ENCODE results near the gene UBTD1.

UBTD1 gene

DNA sequence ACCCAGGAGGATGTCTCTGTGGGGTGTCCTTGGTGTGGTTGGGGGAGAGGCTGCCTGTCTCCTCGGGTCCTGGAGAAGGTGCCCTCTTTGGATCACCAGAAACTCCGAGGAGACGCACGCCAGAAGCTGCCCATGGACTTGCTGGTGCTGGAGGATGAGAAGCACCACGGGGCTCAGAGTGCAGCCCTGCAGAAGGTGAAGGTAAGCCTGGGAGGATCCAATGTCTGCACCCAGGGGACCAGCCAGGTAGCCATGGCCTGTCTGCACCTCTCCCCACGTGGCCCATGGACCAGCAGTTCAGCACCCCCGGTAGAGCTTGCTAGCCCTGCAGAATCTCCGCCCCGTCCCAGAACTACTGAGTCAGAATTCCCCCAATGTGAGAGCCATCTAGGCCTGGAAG, 79.0 kb downstream of the UBTD1 start:
- H3K4me3 ChIP-seq (ENCODE audit: low read depth, low read length) = no peak overlapping the region
- TF ChIP-seq CTCF (IDR thresholded peaks at IDR 0.05; ENCODE audit: low read depth, low read length) (no peak), POLR2A (IDR thresholded peaks at IDR 0.05; ENCODE audit: extremely low read depth, insufficient read length) (no peak), MYC (IDR thresholded peaks at IDR 0.05; ENCODE audit: low read depth, low read length) (no peak), MAX (IDR thresholded peaks at IDR 0.05; ENCODE audit: low read depth, low read length) (no peak)

DNA sequence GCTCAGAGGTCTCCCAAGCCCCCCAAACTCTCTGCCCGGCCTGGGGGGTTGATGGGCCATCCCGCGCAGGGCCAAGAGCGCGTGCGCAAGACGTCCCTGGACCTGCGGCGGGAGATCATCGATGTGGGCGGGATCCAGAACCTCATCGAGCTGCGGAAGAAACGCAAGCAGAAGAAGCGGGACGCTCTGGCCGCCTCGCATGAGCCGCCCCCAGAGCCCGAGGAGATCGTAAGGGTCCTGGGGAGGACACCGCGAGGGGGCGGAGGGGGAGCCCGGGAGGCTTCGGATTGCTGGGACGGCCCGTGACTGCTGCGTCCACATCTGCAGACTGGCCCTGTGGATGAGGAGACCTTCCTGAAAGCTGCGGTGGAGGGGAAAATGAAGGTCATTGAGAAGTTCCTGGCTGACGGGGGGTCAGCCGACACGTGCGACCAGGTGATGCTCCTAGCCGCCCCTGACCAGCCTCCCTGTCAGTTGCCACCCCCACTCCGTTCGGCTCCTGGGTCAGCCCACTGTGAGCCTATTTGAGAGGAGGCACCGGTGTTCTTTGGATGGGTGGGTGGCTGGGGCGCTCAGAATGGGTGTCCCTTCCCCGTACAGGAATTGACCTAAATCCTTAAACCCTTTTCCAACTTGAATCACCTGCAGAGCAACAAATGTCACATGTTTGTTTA, 79.6 kb downstream of the UBTD1 start:
- no peak overlapping the region for H3K4me3 ChIP-seq (ENCODE audit: low read depth, low read length)
- no peak for DNase-seq (ENCODE audit: low read depth)
- TF ChIP-seq MAX (IDR thresholded peaks at IDR 0.05; ENCODE audit: low read depth, low read length) (no peak), MYC (IDR thresholded peaks at IDR 0.05; ENCODE audit: low read depth, low read length) (no peak), POLR2A (IDR thresholded peaks at IDR 0.05; ENCODE audit: extremely low read depth, insufficient read length) (no peak), CTCF (IDR thresholded peaks at IDR 0.05; ENCODE audit: low read depth, low read length) (no peak)

More for the DNA sequence above, 79.0 kb downstream of the UBTD1 start:
- DNase-seq (ENCODE audit: low read depth) = no peak

GRCh38 chr10:97580421-97581367, 82.0 kb downstream of the UBTD1 start:
- no peak for DNase-seq (ENCODE audit: low read depth)
- no peak for TF ChIP-seq MAX (IDR thresholded peaks at IDR 0.05; ENCODE audit: low read depth, low read length)
- no peak for TF ChIP-seq POLR2A (IDR thresholded peaks at IDR 0.05; ENCODE audit: extremely low read depth, insufficient read length)
- TF ChIP-seq CTCF (IDR thresholded peaks at IDR 0.05; ENCODE audit: low read depth, low read length) = no peak
- no peak for TF ChIP-seq MYC (IDR thresholded peaks at IDR 0.05; ENCODE audit: low read depth, low read length)
- H3K4me3 ChIP-seq (ENCODE audit: low read depth, low read length) = no peak overlapping the region

DNA sequence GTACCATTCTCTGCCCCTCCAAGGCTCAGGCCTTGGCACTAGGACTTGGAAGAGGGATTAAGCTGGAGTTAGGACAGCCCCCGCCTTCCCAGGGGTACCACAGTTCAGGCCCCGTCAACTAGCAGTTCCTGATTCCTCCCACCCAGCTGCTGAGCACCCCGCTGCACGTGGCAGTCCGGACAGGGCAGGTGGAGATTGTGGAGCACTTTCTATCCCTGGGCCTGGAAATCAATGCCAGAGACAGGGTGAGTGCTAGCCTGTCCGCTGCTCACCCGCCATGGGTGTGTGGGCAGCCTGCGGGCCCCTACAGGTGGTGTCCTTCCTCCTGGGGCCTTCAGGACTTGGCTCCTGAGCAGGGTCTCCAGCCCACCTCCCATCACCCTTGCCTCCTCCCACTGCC, 83.4 kb downstream of the UBTD1 start:
- no peak for DNase-seq (ENCODE audit: low read depth)
- TF ChIP-seq POLR2A (IDR thresholded peaks at IDR 0.05; ENCODE audit: extremely low read depth, insufficient read length) = no peak
- TF ChIP-seq CTCF (IDR thresholded peaks at IDR 0.05; ENCODE audit: low read depth, low read length) = no peak
- TF ChIP-seq MYC (IDR thresholded peaks at IDR 0.05; ENCODE audit: low read depth, low read length) = no peak
- TF ChIP-seq MAX (IDR thresholded peaks at IDR 0.05; ENCODE audit: low read depth, low read length) = no peak
- no peak overlapping the region for H3K4me3 ChIP-seq (ENCODE audit: low read depth, low read length)

- no peak for DNase-seq (ENCODE audit: low read depth)
- no peak overlapping the region for H3K4me3 ChIP-seq (ENCODE audit: low read depth, low read length)
- TF ChIP-seq MAX (IDR thresholded peaks at IDR 0.05; ENCODE audit: low read depth, low read length) = no peak
- TF ChIP-seq MYC (IDR thresholded peaks at IDR 0.05; ENCODE audit: low read depth, low read length) = no peak
- no peak for TF ChIP-seq CTCF (IDR thresholded peaks at IDR 0.05; ENCODE audit: low read depth, low read length)
- TF ChIP-seq POLR2A (IDR thresholded peaks at IDR 0.05; ENCODE audit: extremely low read depth, insufficient read length) = no peak
These were observed 84.8 kb downstream of the UBTD1 start for GRCh38 chr10:97583476-97583875.
